HG03575 (cell line): Measurements from ENCODE around the gene OR2T3.
"Not testable (repeated sequence)": the region's sequence is repeated elsewhere in the genome, so short reads cannot be mapped to it uniquely, and the experiment has no call there.

Experiments
- ATAC-seq: cut with Tn5 transposase; IDR thresholded peaks from one replicate; pipeline ENCODE4 v1.9.1; 2021; ENCODE audit not compliant: unreplicated experiment, insufficient number of reproducible peaks, low FRiP score; ENCODE audit errors: extremely low read depth

Gene OR2T3, protein sequence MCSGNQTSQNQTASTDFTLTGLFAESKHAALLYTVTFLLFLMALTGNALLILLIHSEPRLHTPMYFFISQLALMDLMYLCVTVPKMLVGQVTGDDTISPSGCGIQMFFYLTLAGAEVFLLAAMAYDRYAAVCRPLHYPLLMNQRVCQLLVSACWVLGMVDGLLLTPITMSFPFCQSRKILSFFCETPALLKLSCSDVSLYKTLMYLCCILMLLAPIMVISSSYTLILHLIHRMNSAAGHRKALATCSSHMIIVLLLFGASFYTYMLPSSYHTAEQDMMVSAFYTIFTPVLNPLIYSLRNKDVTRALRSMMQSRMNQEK

DNA sequence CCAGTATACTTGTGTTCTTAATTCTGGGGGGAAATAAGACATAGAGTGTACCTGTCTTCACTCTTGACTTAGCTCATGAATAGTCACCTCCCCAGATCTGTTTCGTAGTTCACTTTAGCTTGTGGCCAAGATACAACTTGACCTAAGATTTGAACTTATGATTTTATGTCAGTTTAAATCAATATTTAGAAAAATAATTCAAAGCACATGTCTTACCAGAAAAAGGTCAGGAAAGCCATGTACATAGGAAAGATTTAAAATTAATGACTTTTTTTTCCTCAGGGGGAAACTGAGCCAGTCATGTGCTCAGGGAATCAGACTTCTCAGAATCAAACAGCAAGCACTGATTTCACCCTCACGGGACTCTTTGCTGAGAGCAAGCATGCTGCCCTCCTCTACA lies at the start of gene OR2T3:
TSS of gene OR2T3 (plus strand) at position 301 of the 400 bp plus-strand sequence. CDS start at position 301, 0 bp downstream.
- not testable (repeated sequence) for ATAC-seq

DNA sequence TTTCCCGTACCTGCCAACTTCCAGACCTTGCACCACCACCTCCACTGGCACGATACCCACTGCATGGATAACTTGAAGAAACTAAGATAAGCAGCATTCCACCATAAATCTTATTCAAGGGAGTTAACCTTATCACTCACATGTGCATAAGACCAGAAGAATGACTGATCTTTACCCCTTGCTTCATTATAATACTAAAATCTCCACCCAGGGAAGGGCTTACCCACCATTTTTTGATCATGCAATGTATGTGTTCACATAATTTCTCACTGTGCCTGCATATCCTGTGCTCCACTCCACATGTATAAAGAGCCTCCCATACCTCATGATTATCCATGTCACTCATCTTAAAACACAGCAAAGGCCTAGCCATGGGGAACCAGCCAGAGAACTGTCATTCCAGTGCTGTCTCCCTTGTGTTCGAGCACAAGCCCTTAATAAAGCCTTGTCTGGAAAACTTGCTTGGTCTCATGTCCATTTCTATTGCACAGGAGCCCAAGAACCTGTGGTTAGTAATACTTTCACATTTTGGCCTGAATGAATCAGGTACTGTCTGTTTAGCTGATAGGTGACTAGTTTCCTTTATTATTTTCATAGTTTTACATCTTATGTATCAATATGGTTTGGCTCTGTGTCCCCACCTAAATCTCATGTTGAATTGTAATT lies 45.5 kb upstream of the OR2T3 start:
- peak; percentile 10 for ATAC-seq

DNA sequence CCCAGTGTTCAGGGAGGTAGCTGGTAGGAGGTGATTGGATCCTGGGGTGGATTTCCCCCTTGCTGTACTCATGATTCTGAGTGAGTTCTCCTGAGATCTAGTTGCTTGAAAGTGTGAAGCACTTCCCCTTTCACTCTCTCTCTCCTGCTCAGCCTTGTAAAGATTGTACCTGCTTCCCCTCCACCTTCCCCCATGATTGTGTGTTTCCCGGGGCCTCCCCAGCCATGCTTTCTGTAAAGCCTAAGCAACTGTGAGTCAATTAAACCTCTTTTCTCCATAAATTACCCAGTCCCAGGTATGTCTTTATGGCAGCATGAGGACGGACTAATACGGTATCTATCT lies 45.0 kb upstream of the OR2T3 start:
- peak; percentile 83 for ATAC-seq

DNA sequence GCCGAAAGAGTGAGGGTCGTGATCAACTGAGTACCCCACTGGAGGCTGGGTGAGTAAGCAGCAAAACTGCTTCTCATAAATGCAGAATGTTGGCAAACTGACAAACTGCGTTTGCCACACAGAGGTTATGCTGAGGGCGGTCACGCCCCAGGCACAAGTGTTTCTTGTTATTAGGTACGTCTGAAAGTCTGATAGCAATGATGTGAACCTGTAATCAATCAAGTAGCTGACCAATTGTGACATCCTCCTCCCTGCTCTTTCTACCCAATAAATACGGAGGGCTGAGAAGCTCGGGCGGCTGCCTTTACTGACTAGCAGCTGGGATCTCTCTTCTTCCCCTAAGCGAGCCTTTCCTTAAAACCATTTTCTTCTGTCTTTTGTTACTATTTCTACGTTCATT lies 41.5 kb upstream of the OR2T3 start:
- not testable (repeated sequence) for ATAC-seq

DNA sequence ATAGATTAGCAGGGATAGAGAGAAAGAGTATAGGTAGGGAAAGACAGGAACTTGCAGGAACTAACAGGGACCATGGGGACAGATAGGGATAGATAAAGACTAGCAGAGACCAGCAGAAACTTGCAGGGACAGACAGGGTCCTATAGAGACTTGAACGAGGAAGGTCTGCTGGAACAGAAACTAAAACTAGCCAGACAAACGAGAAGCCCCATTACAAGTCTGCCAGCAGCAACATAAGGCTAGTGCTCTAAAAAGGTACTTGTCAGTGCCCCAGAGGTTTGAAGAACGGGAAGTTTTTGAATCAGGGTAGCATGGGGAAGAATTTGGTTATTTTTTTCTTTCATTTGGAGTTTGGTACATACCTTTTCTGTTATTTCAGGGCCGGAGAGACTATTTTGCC lies 41.0 kb upstream of the OR2T3 start:
- not testable (repeated sequence) for ATAC-seq

DNA sequence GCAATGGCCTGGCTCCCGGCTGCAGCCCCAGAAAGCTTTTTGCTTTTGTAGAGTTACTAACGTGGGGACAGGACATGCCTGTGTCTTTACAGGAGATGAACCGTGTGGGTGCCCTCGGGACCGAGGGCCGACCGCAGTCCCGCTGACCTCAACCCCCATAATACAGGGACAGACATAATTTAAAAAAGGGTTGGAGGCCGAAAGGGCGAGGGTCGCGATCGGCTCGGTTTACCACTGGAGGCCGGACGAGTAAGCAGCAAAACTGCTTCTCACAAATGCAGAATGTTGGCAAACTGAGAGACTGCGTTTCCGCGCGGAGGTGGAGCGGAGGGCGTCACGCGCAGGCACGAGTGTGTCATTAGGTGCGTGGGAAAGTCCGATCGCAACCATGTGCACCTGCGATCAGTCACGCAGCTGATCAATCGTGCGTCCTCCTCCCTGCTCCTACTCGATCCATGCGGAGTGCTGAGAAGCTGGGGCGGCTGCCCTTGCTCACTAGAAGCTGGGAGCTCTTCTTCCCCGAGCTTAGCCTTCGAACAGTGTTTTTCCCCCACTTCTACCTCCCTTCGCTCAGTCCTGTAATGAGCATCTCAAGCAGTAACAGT lies 39.2 kb upstream of the OR2T3 start:
- ATAC-seq: not testable (repeated sequence)

DNA sequence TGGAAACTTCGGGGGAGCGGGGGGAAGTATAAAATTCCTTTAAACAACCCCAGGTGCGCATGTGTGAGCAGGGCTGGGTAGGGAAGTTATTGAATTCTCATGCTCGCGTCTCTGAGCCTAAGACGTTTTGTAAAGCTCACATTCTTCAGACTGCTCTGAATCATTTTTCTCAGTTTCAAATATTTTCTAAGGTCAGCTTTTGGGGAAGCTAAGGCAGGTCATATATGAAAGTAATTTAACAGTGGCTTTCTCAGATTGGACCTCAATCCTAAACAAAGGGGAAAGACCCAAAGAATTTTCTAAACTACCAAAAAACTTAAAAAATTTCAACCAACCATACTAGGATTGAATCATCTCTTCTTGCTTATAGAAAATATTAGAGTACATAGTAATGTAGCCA lies 38.2 kb upstream of the OR2T3 start:
- not testable (repeated sequence) for ATAC-seq

DNA sequence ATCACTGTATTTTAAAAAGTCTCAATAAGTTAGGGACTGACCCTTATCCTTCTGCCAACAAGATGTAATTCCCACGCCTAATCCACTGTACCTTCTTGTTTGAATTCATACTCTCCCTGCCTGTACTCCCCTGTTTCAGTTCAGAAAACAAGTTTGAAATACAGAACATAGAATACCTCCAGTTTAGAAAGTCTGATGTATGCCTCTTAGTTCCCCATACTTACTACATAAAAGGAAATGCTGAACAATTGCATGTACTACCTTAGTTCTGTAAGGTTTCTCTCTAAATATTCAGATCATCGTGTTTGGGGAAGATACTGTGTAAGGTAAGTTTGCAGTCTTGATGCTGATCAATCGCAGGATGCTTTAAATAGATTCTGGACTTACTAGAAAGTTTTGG lies 36.8 kb upstream of the OR2T3 start:
- ATAC-seq: not testable (repeated sequence)

DNA sequence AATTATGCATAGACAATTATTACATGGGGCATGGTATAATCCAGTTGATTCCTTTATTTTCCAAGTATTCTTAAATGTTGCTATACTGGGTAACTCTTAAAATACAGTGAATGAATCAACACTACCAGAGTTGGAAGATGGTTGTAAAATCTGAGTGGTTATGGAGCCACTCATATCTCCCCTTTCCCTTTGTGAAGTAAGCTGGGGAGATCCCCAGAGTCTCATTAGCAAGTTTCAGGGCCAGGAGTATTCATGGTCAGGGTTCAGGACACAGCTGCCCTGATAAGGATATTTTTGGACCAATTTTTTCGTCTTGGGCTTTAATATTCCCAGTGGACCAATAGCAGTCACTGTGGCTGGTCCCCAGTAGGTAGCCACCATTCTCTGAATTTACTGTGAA lies 34.5 kb upstream of the OR2T3 start:
- not testable (repeated sequence) for ATAC-seq

DNA sequence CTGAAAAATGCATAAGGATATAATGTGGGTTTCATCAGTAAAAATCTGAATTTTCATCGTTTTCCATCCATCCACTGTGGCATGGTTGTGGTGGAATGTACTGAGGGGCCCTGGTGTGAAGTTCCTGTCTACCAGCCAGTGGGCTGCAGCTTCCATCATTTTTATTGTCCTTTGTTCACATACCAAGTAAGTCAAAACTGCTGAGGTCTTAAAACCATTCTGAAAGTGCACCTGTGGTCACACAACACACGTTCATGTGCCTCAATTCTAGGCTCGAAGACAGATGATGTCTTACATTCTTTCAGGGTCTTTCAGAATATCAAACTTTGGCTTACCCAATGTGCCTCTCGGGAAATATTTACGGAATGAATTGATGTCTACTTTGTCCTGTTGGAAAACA lies 33.9 kb upstream of the OR2T3 start:
- ATAC-seq: not testable (repeated sequence)

DNA sequence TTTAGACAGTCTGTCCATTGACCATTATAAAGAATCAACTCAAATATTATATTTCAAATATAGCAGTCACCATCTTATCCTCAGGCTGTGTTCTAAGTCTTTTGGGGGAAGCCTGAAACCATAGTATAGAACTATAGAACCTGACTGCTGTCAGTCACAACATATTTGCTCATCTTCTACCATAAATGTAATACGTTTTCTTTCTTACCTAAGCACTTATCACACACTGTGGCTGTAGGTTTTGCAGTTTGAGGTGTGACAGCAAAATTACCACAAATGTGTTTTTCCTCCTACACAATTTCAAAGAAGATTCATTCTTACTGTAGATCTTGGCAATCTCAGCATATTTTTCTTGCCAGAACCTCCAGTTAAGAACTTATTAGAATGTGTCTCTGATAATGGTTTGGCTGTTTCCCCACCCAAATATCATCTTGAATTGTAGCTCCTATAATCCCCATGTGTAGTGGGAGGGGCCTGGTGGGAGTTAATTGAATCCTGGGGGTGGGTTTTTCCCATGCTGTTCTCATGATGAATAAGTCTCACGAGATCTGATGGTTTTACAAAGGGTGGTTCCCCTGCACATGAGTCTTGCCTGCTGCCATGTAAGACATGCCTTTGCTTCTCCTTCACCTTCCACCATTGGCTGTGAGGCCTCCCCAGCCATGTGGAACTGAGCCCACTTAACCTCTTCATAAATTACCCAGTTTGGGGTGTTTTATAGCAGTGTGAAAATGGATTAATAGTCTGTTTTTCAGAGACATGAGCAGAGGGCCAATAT lies 30.5 kb upstream of the OR2T3 start:
- ATAC-seq: not testable (repeated sequence)

DNA sequence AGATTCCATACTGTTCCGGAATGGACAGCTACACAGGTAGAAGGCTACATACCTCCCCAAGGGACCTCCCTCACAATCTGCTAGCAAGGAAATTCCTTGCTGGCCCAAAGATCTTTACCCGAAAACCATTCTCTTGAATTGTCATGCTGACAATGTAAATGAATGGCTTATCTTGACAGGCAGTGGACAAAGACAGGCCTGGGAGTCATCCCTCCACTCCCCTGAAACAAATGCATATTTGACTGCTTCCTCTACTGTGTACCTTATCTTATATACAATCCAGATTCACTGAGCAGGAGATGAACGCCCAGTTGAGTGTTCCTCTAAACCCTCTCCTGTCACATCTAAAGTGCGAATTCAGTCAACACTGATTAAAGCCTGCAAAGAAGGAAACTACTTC lies 28.5 kb upstream of the OR2T3 start:
- not testable (repeated sequence) for ATAC-seq

DNA sequence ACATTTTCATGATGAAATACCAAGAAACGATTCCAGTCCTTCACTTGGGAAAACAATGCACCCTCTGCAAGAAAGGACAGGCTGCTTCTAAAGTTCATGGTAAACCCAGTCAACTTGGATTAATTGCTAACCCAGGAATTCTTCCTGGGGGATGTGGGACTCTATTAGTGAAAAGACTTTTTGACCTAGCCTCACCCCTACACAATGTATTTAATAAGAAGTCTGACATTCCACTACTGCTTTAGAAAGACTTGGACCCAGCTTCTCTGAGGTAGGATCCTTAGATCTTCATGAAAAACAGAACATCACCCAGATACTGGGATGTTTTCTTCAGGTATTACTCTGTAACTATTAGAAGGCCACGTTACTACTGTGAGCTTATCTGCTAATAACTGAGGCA lies 27.8 kb upstream of the OR2T3 start, which contains the start of gene OR2T2:
TSS of gene OR2T2 (plus strand) at position 239 of the 400 bp plus-strand sequence. CDS start 7,161 bp downstream, outside the sequence.
- not testable (repeated sequence) for ATAC-seq

DNA sequence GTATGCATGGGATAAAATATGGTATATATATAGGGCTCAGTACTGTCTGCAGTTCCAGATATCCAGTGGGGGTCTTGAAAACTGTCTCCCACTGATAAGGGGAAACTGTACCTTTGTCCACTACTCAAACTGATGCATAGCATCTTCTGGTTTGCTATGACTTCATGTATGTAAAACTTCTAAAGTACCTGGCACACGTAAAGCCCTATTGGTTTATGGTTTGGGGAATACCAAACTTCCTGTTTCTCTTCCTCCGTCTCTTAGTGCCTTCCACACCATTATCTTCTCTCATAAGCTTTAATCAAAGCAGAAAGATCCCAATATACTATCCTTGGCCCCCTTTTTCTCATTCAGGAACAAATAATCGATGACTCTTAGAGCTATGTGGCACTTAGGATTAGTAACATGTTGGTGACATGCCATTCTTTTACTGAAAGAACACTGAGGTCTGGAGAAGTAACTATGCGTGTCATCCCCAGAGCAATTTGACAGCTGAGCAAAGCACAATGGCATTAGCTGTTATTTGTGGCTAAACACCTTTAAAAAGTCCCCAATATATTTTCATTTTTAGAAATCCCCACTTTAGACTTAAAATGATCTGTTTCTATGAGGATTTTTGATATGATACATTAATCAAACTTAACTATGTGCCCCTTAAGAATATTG lies 24.6 kb upstream of the OR2T3 start:
- peak; percentile 37 for ATAC-seq

DNA sequence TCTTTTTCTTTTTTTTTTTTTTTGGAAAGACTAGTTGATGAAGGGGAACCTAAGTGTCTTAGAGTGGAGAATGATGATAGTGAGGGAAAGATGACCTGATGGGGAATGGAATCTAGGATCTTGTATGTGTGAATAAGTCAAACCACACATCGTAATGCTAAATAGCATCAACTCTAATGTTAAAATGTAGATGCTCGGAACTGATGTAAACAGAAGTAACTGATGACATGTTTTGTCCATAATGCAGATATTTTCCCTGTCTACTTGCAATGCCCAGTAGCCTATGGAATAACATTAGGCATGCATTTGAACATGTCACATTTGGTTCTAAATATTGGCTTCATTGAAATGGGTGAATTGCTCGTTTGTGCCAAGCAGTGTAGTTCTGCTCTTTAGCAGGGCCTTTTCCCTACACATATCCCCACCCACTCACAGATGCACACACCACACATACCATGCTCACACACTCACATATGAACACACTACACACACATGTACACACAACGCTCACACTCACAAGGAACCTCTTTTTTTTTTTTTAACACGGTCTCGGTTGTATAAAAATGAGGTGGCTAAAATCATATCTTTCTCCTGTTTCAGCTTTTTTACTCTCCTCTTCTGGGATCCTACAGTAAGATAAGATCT lies 23.2 kb upstream of the OR2T3 start:
- ATAC-seq: not testable (repeated sequence)

DNA sequence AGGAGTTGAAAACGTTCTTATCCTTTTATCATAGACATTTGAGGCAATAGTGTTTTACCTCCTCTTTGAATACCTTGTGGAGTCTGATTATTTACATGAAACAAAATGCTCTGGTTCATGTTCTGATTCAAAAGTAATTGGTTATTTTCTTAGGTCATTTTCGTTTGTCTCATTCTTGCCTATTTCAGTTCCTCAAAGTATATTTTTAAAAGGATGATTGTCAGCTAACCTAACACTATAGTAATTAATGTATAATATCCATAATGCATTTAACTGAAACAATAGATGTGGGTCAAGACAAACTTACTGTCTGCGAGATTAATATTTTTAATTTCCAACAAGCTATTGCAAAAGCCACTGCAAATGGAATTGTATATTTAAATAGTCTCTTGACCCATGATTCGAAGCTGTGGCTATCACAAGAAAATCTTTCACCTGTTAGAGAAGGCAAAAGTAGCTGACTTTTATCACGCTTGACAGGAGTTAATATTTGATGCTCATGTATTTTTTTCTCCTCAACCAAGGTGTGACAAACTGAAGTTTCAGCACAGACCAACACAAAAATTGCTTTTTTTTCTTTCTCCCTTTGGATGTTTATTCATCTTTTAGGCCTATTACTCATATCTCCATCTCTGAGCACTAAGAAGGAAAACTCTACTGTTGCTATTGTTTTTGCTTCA lies 22.5 kb upstream of the OR2T3 start:
- ATAC-seq: peak; percentile 69

DNA sequence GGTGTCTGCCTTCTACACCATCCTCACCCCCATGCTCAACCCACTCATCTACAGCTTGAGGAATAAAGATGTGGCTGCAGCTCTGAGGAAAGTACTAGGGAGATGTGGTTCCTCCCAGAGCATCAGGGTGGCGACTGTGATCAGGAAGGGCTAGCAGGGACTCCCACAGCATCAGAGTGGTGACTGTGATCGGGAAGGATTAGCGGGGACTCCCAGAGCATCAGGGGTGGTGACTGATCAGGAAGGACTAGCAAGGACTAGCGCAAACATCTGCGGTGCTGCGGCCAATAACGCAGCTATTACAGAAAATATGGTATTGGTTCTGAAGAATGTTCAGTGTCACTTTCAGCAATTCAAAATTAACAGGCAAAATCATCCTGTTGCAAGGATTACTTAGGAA lies 19.5 kb upstream of the OR2T3 start:
- ATAC-seq: not testable (repeated sequence)

DNA sequence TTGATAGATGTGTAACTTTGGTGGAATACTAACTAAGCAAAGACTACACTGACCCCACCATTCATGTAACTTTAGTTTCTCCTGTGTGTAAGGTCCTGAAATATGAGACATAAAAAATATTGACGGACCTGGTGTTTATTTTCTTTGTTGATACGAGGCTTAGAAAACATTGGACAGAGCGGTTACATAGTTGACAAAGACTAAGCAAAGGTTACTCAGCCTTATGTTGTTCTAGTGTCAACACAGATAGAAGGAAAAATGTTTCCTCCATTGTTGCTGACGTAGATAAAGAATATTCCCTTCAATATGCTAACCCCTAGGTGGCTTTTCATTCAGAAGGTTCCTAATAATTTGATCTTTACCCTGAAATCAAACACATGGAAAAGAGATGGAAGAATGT lies 18.1 kb upstream of the OR2T3 start:
- not testable (repeated sequence) for ATAC-seq
